Measurements from ENCODE around the gene CD160.
"Not testable (repeated sequence)": the region's sequence is repeated elsewhere in the genome, so short reads cannot be mapped to it uniquely, and the experiment has no call there.

DNA sequence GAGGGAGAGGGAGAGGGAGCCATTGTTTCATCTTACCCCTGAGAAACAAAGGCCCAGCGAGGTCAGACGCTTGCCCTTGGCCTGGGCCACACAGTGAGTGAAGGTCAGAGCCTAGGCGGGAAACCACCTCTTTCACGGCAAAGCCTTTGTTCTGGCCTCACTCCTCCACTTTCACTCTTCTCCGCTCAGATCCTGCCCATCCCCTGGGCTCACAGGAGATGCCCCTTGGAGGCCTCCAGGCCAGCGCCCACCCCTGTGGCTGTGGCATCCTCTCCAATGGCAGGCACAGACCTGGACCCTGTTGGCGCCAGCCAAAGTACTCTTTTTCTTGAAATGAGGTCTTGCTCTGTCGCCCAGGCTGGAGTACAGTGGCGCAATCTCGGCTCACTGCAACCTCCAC lies 48.7 kb downstream of the CD160 start:
- not testable (repeated sequence) for TF ChIP-seq CTCF (IDR thresholded peaks at IDR 0.05 in 4 of 5, conservative IDR thresholded peaks at IDR 0.05 in 1 of 5); POLR2A (IDR thresholded peaks at IDR 0.05)
